GM13976 (cell line): ENCODE measurements around the gene POMT1.

ENCODE experiments used
- DNase-seq: peaks from one replicate; pipeline ENCODE4 v3.0.0; 2012; ENCODE audit warnings: low spot score
- in situ Hi-C: fragments of 300-500 bp; cut with MboI; formaldehyde crosslinking; loops from one replicate; pipeline ENCODE4 v1.12.0; 2022; ENCODE audit warnings: low sequenced_read_pairs, mixed read lengths, inconsistent platforms; ENCODE audit not compliant: unreplicated experiment
- TF ChIP-seq, protein P1 (sequence below): IDR thresholded peaks from 2 replicates; pipeline ENCODE4 v1.5.1; 2012; ENCODE audit warnings: borderline replicate concordance, mild to moderate bottlenecking; ENCODE audit not compliant: insufficient read depth; ENCODE audit errors: extremely low read depth, missing control alignments, control extremely low read depth

Gene POMT1

DNA sequence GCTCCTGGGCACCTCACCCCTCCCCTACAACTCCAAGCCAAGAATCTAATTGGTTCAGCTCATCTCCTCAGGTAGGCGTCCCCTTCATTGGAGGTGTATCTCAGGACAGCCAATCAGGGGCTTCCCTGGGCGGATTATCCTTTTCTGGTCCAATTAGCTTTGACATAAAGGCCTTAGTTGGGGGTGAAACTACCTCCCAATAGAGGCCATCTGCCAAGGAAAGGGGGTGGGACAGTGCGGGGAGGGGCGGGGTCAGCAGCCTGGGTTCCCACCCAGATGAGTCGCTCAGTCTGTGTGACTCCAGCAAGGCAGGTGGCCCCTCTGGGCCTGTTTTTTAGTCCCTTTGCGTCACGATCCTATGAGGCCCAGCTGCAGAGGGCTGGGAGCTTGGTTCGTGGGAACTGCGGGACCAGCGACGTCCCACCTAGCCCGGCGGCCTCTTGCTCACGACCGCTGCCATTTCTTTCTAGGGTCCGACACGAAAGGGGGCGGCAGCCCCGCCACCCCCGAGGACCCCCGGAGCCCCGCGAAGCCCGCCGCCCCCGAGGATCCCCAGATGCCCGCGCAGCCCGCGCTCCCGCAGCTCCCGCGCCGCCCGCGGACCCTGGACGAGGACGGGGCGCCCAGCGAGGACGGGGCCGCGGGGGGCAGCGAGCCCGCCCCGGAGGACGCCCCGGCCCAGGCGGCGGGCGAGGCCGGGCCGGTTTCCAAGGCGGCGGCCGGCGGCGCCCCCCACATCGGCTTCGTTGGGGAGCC is 51.5 kb downstream of the POMT1 start:
- DNase-seq: no peak
- TF ChIP-seq, protein P1, sequence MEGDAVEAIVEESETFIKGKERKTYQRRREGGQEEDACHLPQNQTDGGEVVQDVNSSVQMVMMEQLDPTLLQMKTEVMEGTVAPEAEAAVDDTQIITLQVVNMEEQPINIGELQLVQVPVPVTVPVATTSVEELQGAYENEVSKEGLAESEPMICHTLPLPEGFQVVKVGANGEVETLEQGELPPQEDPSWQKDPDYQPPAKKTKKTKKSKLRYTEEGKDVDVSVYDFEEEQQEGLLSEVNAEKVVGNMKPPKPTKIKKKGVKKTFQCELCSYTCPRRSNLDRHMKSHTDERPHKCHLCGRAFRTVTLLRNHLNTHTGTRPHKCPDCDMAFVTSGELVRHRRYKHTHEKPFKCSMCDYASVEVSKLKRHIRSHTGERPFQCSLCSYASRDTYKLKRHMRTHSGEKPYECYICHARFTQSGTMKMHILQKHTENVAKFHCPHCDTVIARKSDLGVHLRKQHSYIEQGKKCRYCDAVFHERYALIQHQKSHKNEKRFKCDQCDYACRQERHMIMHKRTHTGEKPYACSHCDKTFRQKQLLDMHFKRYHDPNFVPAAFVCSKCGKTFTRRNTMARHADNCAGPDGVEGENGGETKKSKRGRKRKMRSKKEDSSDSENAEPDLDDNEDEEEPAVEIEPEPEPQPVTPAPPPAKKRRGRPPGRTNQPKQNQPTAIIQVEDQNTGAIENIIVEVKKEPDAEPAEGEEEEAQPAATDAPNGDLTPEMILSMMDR: no peak
- in situ Hi-C loops: no loop called here

DNA sequence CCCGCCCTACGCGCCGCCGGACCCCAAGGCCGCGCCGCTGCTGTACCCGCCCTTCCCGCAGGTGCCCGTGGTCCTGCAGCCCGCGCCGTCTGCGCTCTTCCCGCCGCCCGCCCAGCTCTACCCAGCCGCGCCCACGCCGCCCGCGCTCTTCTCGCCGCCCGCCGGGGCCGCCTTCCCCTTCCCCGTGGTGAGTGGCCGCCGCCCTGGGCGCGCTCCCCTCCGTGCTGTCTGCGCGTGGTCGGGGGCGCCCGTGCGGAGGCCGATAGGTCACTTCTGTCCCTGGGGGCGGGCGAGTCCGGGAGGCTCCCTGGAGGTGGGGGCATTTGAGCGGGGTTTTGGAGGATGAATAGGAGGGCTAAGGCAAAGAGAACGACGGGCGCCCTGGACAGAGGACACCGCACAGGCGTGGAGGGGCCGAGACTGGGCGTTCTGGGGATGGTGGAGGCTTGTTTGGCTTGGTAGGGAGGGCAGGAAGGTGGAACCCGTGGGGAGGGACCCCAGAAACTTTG is 52.2 kb downstream of the POMT1 start:
- DNase-seq: no peak
- TF ChIP-seq, protein P1: no peak
- in situ Hi-C loops: no loop called here

DNA sequence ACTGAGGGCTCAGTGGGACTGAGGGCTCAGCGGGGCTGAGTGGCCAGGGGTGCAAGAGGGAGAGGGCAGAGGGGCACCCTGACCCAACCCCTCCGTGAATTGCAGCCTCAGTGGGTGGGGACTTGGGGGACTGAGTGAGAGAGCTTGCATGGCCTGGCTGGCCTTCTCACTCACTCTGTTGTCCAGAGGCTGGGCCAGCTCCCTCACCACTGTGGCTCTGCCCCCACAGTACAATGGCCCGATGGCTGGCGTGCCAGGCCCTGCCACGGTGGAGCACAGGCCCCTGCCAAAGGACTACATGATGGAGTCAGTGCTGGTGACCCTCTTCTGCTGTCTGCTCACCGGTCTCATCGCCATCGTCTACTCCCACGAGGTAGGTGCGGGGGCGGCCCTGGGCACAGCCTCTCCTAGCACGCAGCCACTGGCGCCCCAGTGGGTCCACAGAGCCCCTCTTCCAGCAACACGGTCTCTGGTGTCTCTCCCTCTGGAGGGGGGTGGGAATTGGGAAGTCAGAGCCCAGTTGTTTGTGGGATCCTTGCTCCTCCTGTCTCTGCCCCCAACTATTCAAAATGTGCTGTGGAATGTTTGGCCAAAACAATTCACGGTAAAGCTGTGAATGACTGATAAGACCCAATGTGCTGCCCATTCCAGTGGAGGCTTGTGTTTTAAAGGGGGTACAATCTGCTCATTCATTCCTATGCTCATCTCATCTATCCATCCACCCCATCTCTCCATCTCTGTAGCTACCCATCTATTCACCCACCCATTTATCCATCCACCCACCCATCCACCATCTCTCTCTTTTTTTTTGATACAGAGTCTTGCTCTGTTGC is 53.3 kb downstream of the POMT1 start:
- in situ Hi-C loops: no loop called here
- DNase-seq: no peak
- TF ChIP-seq, protein P1: no peak

DNA sequence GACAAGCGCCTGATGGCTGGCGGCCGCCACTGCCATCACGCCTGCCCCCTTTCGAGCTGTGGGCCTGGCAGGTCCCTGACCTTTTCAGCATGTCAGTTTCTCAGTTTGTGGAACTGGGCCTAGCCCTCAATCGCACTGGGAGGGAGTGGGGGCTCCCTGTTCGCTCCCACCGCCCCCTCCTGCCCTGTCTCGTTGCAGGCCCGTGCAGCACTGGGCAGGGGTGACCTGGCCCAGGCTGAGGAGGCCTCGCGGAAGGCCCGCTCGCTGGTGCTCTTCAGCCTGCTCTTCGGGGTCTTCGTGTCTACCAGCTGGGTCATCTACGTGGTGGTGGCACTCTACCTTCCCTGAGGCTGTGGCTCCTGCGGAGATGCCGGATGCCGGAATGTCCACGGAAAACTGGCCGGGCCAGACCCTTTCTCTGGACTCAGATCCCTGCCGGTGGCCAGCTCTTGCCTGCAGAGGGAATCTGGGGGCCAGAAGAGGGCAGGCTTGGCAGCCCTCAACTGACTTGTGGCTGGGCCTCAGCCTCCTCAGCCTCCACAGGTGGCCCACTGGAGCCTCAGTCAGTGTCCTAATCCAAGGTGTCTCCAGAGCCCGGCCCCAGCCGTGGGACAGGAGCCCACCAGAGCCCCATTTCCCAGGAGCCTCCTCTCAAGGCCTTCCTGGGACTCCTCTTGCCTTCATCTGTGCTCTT is 55.3 kb downstream of the POMT1 start:
- DNase-seq: no peak
- in situ Hi-C loops: no loop called here
- TF ChIP-seq, protein P1: no peak

DNA sequence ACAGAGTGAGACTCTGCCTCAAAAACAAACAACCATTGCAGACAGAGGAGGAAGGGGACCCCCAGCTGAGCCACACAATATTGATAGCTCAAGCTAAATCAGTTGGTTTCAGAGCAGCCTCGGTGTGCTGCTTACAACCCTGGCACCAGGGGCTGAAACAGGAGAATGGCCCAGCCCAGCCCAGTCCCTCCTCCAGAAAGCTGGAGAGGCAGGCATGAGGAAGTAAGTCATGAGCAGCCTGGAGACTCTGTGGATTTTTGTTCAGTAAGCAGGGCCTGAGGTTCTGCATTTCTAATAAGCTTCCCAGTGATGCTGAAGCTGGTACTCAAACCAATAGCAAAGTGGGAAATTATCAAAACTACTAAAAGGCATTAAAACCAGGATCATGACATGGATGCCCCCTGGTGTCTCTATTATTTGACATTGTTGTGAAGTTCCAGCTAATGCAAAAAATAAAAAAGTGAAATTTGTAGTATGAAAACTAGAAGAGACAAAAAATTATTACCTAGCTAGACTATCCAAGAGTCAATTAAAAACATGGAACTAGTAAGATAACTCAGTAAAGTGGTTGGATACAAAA is 56.8 kb downstream of the POMT1 start:
- no peak for DNase-seq
- in situ Hi-C loops: no loop called here
- TF ChIP-seq, protein P1: no peak
